ENCODE measurements around the gene WWOX.

The WWOX gene

GRCh38 chr16:78106686-78107085 lies 7.2 kb downstream of the WWOX start:
- no peak for DNase-seq

GRCh38 chr16:78108451-78108850 lies 9.0 kb downstream of the WWOX start:
- no peak for DNase-seq

GRCh38 chr16:78113258-78113657 lies 13.8 kb downstream of the WWOX start:
- DNase-seq, result no peak

GRCh38 chr16:78115659-78116058 lies 16.2 kb downstream of the WWOX start:
- DNase-seq, result no peak

- DNase-seq, result no peak
Measured at GRCh38 chr16:78116946-78117345, 17.5 kb downstream of the WWOX start.

- no peak for DNase-seq
Measured at GRCh38 chr16:78117391-78117790, 17.9 kb downstream of the WWOX start.

- DNase-seq, result no peak
Measured at GRCh38 chr16:78118469-78119025, 19.1 kb downstream of the WWOX start.

GRCh38 chr16:78122774-78123315 lies 23.4 kb downstream of the WWOX start:
- peak; percentile 20 for DNase-seq

GRCh38 chr16:78125112-78125844 lies 25.8 kb downstream of the WWOX start:
- no peak for DNase-seq

GRCh38 chr16:78126662-78127061 lies 27.2 kb downstream of the WWOX start:
- no peak for DNase-seq

GRCh38 chr16:78127130-78127529 lies 27.7 kb downstream of the WWOX start:
- no peak for DNase-seq

GRCh38 chr16:78128913-78129312 lies 29.5 kb downstream of the WWOX start:
- DNase-seq, result no peak

GRCh38 chr16:78129349-78129748 lies 29.9 kb downstream of the WWOX start:
- DNase-seq, result no peak

- DNase-seq, result no peak
Measured at GRCh38 chr16:78130083-78130608, 30.7 kb downstream of the WWOX start.

- no peak for DNase-seq
Measured at GRCh38 chr16:78130950-78131349, 31.5 kb downstream of the WWOX start.

- no peak for DNase-seq
Measured at GRCh38 chr16:78133919-78134318, 34.5 kb downstream of the WWOX start.

GRCh38 chr16:78134944-78135619 lies 35.6 kb downstream of the WWOX start:
- no peak for DNase-seq

GRCh38 chr16:78137179-78137578 lies 37.7 kb downstream of the WWOX start:
- DNase-seq, result no peak

- no peak for DNase-seq
Measured at GRCh38 chr16:78137782-78138616, 38.5 kb downstream of the WWOX start.

GRCh38 chr16:78140818-78141466 lies 41.5 kb downstream of the WWOX start:
- DNase-seq, result no peak

GRCh38 chr16:78142788-78143187 lies 43.3 kb downstream of the WWOX start:
- no peak for DNase-seq

GRCh38 chr16:78146807-78147206 lies 47.4 kb downstream of the WWOX start:
- DNase-seq, result no peak
